Activated naive CD4-positive, alpha-beta T cell treated with Interleukin-2 at 50 U/mL for 16 hours (primary cell): ENCODE measurements around the gene ZCCHC2.

Experiments
- DNase-seq: peaks from one replicate; pipeline ENCODE4 v3.0.0-alpha.2; 2020

ZCCHC2 gene

DNA sequence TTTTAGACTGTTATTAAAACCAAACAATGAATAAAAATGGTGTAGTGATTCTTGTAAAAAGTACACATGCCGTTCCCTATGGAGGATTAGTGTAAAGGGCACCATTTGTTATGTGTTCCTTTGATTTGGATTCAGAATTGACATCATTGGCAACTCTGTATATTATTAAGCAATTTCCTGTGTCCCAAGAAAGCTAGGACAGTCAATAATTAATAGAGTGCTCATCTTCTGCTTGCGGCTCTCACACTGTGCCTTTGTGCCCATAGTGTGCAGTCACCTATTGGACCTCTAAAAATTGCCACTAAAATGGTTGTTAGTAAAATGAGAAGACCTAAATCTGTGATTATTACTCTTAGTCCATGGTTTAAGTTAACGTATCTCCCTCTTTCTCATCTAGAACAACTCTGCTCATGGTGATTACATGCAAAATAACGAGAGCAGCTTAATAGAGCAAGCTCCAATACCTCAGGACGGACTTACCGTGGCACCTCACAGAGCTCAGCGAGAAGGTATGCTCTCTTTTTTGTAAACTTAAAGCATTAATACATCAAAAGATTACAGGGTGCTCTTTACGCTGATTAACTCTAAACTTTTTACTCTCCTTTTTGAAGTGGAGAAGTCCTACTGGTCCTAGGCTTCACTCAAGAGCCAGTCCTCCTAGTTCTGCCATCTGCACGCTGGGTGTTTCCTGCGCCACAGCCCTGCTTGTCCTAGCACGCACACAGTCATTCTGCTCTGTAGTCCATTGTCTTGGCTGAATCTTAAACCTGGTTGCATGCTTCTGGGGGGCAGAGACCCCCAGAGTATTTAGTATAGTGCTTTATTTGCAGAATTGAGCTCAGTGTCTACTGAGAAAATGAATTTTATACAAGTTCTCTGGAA is 16.7 kb downstream of the ZCCHC2 start:
- DNase-seq = no peak

DNA sequence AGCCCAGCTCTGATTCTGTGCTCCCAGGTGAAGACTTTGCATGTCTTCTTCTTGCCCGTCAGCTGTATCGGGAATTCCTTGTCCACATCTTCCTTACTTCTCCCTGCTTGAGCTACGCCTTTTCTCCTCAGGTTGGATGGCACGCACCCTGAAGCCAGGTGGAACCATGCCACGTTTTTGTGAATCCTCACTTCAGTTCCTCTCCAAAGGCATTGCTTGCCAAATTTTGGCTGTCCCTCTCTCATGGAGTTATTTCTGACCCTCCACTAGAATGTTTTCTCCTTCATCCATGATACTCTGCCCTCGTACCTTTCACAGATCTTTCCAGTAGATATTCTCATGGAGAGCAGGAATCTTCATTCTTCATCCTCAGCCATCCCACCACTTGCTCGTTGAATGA is 20.2 kb downstream of the ZCCHC2 start:
- DNase-seq = no peak

DNA sequence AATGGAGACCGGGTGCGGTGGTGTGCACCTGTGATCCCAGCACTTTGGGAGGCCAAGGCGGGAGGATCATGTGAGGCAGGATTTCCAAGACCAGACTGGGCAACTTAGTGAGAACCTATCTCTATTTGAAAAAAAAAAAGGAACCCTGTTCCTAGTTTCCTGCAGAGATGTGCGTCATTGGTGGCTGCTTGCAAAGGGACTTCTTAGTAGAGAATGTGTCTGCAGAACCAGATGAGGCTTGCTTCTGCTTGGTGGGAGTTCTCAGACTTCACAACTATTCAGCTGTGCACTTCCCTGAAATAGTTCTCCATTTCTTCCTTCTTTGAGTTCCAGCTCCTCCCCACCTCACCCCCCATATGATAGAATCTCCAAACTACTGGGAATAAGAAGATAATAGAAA is 22.3 kb downstream of the ZCCHC2 start:
- no peak for DNase-seq

DNA sequence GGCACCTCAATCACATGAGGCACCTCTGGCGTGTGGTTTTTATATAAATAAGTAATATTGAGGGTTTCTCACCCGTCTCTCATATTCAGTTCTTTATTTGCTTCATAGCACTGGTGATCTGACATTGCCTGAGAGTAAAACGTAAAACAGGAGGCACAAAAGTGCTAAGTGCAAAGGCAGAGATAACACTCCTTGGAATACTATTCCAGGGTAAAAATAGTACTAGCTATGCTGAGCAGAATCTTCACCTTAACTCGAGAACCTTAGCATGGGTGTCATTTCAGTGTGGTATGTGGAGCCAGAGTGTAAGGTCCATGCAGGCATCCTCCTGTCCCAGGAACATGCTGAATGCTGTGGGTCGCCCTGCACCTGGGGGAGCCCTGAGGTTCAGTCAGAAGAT is 26.9 kb downstream of the ZCCHC2 start:
- no peak for DNase-seq

DNA sequence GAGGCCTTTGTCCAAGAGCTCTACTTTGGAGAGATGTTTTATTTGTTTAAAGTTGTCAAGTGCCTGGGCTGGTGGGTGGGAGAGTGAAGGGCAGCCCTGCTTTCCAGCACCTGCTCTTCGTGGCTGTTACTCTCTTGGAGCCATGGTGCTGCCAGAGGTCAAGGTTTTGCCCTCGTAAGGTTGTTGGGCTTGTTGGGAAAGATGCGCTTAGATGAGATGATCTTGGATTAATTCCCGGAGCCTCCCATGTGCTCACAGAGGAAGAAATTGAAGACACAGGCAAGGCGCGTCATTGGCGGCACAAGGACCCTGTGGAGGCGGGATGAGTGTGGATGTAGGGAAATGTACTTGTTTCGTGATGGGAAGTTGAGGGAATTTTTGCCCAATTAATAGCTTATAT is 27.9 kb downstream of the ZCCHC2 start:
- no peak for DNase-seq

DNA sequence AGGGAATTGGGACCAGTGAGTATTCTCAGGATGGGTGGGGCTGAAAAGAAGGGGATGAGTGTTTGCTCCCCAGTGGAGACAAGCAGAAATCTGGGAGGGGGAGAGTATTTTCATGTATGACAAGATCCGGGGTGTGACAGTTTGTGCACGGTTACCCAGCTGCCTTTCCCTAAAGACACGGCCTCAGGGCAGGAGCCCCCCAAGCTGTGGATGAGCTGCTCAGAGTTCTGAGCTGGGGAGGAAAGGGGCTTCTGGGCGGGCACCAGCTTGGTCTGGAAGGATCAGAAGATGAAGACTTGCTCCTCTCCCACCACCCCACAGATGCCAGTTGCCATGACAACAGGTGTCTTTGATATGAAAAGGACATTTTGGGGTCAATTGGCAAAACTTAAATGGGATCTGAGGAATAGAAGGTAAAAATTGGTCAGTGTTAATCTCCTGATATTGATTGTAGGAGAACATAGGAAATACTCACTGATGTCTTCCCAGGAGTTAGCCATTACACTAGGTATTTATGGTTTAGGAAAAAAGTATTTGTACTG is 29.2 kb downstream of the ZCCHC2 start:
- DNase-seq = no peak

DNA sequence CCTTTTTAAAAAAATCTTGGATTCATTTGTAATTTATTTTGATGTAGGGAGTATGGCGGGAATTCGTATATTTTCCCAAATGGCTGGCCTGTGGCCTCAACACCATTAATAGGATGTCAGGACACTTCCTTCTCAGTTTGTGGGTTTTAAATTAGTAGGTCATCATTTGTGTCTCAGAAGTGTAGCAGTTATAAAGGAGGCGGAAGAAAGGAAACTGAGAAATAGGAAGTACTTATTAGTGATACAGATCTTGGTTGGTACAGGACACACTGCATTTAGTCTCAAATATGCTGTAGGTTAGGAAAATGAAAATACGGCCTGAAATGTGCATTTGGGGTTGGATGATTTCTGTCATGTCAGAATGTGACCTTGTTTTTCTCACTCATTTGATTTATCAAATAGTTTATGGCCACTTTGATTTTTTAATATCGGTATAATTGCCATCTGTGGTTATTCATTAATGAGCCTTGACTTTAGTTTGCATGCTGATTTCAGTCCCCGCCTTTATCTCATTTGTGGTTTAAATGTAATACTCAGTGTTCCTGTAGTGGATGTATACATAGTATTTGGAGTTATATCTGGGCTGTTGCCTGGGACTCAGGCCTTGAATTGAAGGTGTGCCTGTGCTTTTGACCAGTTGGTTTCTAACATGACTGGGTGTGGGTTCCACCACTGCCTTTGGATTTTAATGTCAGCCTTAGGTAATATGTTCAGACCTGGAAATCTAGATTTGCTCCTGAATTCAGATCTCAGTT is 31.4 kb downstream of the ZCCHC2 start:
- DNase-seq = no peak

DNA sequence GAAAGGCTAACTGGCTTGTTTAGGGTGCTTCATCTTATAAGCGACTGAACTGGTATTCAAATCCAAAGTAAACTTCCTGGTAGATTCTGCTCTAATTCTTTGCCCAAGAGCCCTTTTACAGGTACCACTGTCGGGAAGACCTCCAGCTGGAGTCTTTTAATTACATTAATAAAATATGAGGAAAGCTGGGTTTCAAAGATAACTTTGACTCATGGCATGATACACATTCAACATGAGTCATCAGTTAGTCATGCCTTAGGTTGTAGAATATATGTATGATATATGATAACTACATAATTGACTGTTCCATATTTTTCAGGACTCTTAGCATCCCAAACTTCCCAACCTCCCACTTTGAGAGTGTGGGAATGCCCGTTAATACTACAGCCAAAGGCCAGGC is 32.3 kb downstream of the ZCCHC2 start:
- no peak for DNase-seq

DNA sequence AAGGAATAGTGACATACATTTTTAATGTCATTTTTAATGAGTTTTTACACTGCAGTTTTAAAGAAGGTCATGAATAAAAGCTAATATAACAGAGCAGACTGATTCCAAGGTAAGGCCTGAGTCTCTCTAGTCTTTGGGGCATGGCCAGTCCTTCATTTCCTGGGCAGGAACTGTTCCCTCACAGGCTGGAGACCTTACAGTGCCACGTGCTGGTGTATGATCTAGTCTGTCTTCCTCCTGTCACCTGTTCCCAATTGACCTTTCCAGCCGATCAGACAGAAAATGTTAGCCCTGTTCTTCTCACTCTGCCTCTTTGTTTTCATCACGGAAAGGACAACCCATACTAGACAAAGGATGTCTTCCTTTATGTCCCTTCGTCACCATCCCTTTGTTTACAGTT is 33.6 kb downstream of the ZCCHC2 start:
- no peak for DNase-seq

DNA sequence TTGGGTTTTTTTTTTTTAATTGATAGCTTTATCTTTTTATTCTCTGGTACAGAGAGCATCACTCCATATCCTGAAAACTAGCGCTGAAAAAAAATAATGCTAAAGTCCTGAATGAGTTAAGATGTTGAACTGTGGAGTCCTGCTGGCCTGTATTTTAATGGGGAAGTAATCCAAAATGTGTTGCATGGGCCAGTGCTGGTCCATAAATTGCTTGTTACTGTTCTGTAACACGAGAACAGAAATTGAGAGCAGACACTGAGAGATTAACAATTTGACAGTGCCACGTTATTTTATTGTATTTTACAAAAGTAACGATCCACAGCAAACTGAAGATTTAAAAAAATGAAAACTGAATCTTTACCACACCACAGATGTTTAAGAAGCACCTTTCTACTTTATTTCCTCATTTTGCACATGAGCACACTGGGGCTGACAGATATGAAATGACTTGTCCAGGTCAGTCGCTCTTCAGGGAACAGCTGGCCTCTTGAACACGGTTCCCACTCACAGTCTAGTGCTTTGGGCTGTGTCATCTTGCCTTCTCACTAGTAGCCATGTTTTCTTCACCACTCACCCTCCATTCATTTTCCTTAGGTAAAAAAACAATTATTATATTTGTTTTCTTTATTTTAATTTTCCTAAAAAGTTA is 35.3 kb downstream of the ZCCHC2 start:
- DNase-seq = no peak

DNA sequence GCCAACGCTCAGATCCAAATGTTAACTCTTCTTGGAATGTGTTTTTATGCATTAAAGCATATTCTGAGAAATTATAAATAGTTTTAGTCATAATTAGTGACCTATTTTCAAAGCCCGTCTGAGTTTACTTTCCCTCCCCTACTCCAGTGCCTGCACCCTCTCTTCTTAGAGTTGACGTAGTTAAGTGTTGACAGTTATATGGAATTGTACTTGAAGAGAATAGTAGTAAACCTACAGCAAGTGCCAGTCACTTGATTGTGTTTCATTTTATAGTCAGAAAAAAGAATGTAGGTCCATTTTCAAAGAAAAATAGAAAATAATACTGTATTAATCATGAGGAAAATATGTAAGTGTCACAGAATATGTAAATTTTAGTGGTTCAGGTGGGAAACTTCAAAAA is 41.2 kb downstream of the ZCCHC2 start:
- no peak for DNase-seq

DNA sequence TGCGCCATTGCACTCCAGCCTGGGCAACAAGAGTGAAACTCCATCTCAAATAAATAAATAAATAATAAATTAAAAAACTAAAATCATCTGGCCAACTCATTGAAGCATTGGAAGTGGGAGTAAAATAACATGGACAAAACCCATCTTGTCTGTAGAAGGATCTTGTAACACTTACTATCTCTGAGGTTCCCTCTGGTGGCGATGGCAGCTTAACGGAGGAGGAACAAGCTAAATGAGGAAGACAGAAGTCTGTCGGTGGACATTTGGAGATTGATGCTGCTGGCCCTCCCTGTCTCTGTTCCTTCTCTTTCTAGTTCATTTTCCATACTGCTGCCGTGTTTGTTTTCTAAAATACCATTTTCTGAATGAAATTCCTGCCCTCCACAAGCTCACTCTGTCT is 43.4 kb downstream of the ZCCHC2 start:
- DNase-seq = no peak

DNA sequence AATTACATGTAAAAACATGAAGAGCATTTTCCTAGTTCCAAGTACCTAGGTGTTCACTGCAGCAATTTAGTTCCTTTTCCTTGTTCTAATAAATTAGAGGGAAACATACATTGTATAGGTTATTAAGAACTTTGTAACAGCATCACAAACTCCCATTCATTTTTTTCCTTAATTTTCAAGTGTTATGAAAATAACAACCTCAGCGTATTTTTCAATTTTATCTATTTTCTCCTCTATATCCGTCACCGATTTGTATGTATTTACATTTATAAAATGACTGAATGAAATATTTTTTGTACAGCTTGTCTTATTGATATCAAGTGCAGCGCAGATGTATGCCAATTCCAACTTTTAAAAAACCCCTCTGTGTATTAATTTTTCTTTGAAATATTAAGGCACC is 44.0 kb downstream of the ZCCHC2 start:
- no peak for DNase-seq

DNA sequence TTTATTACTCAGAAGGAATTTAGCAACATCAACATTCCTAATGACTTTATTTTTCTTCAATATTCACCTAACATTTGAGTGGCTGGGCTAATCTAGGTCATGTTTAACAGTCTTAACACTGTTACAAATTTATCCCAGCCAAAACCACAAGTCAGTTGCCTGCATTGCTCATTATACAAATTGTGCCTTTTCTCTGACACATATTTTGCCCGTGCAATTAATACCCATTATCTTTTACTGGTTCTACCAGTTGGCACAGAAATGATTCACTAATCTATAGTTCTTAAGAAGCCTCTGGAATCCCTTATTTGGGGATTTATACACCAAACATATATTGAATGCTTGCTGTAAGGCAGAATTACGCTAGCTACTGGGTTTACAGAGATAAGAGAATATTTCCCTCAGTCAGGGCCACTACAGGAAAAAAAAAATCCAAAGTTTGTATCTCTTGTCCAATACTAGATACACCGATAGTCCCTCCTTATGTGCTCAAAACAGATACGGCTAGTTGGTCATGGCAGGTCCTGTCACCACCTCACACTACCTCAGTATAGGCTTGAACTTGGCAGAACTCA is 46.3 kb downstream of the ZCCHC2 start:
- no peak for DNase-seq

DNA sequence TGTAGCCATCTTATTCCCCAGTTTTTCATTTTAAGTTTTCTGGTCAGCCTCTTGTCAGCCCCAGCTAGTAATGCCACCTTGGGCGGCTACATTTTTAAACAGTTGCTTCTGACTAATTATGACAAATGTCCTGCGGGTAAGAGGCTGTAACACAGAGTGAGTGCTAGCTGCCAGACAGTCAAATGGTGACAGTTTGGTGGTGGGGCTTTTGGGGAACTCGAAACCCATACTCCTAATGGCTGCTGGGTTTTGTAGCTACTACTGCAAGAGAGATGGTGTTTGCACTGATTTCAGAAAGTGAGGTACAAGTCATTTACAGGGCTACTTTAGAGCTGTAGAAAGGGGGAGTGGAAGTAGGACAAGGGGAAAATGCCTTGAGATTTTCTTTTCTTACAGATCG is 48.2 kb downstream of the ZCCHC2 start:
- no peak for DNase-seq

DNA sequence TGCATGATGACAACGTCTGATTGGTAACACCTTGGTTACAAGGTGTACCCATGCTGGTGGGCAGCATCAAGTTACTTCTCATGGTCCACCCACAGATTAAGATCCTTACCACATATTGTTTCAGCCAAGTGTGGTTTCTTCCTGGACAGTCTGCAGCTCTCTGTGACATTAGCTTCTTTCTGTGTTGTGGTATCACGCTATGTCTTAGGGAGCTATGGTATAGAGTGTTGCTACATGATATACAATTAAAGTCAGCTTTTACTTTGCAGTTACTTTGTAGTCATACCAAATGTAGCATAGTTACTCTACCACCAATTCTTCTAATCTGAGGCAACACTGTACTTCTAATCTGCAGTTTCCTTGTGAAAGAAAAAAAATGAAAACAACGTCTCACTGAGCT is 48.8 kb downstream of the ZCCHC2 start:
- DNase-seq = no peak

DNA sequence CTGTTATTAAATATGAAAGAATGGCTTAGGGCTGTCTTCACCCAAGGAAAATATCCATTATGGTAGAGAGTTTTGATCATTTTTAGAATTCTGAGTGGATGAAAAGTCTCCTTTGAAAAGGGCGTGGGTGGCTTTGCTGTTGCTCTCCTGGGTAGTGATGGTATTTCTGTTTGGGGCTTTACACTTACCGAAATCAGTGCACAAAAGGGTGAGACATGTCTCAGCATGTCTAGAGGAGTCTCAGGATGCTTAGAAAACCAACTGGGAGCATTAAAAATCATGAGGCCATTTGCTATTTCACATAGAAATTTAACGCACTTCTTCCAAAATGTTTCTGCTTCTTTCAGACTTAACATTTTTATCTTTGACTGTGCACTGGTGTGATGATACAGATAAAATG is 49.6 kb downstream of the ZCCHC2 start:
- DNase-seq = no peak

DNA sequence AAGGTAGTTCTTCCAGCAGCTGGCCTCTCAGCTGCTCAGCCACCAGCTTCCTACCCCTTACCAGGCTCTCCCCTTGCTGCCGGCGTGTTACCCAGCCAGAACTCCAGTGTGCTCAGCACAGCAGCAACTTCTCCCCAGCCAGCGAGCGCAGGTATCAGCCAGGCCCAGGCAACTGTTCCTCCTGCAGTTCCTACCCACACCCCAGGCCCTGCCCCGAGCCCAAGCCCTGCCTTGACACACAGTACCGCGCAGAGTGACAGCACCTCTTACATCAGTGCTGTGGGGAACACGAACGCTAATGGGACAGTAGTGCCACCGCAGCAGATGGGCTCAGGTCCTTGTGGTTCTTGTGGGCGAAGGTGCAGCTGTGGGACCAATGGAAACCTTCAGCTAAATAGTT is 52.0 kb downstream of the ZCCHC2 start:
- no peak for DNase-seq

DNA sequence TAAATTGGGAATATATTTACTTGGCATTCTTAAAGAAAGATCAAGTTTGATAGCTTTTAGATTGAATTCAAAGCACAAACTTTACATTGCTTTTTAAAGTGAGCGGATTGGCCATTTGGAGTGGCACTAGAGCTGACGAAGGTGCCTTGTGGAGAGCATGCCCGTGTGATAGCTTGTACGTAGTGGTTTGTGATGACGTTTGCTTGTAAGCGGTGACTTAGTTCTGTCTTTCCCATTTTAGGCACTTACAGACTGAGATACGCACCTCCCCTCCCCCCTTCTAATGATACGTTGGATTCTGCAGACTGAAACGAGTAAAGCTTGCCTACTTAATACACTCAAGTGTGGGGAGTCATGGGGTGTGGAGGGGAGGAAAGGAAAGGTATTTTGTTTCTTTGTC is 53.4 kb downstream of the ZCCHC2 start:
- DNase-seq = no peak

DNA sequence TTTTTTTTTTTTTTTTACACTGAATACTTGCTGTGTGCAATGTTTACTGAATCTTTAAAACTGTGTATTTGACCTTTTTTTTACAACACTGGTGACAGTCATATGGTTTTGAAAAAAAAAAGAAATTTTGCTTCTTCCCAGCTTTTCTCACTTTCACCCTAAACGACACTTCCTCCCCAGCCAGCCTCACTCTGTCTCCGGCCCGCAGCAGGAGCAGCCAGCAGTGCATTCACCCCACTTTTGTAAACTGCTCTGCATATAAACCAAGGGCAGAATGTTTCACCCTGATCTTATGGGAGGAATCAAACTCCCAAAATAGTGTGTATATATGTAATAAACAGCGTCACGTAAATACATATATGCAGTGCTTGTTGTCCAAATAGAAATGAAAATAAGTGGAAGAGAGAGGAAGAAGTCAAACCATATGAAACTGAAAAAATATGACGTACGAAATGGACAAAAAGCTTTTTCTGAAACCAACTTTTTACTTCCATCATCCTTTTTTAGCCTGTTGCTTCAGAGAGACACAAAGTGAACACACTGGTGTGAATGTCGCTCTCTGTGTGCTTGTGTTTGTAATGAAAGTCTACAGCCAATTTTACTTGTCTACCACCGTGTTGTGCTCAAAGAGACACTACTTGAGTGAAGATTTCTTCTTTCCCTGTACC is 54.2 kb downstream of the ZCCHC2 start:
- no peak for DNase-seq

DNA sequence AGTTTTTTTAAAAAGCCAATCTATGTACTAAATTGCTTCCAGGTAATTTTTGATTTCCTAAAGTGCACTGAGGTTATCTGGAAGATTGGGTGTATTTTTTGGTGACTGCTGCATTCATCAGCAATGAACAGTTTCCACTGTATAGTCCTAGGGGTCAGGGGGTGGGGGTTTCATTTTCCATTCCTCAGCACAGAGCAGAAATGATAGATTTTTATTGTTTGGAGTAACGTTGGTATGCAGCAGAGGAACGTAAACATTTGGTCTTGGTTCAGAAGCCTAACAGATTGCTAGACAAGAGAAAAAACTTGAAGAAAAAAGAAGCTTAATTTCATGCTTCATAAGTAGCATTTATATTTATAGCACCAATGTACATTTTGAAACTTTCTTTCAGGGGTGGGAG is 54.9 kb downstream of the ZCCHC2 start:
- DNase-seq = no peak

DNA sequence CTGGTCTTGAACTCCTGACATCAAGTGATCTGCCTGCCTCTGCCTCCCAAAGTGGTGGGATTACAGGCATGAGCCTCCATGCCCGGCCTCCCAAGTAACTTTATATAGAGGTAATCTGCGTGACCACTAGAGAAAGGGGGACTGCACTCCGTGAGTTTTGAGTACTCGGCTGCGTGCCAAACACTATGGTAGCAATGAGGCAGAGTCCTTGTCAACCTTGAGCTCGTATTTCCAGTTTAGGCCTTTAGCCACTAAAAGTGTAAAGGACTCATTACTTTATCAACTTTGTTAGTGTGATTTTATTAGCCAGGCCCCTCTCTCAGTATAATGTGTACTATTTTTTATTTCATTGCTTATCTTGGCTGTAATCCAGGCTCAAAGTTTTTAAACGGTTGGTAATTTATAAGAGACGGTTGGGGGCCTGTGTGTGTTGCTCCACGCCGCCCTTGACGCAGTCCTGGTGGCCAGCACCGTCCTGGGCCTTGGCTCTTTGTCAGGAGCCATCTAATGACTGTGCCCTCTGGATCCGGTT is 56.2 kb downstream of the ZCCHC2 start:
- no peak for DNase-seq
